Right atrium auricular region (tissue), 2 donors: ENCODE results near the gene CCT5. TPM values are rescaled to one million over a fixed set of nuclear protein-coding genes. Genes with fewer than 3 reads are reported as not detected.

Experiments used
- DNase-seq: peaks from one replicate; pipeline ENCODE4 v3.0.0-alpha.2; 2019; ENCODE audit warnings: low spot score
- H3K27ac ChIP-seq, 2 donors: fragments of 200-600 bp; sonication (generic); 1 replicate in 1 of 2; 2 replicates in 1 of 2; pipeline ENCODE4 v1.5.1; 2016 to 2019
- H3K27me3 ChIP-seq, 2 donors: fragments of 200-600 bp; sonication (generic); one replicate each; pipeline versions ENCODE4 v1.5.1 to v1.6.0; 2017 to 2019
- H3K36me3 ChIP-seq: fragments of 200-600 bp; sonication (generic); one replicate; pipeline ENCODE4 v1.5.1; 2016
- H3K4me1 ChIP-seq, 2 donors: fragments of 200-600 bp; sonication (generic); one replicate each; pipeline versions ENCODE4 v1.5.1 to v1.6.0; 2017 to 2019
- H3K4me3 ChIP-seq, 2 donors: fragments of 200-600 bp; sonication (generic); 1 replicate in 1 of 2; 2 replicates in 1 of 2; pipeline ENCODE4 v1.5.1; 2017 to 2019; ENCODE audit warnings: mild to moderate bottlenecking in 1 of 2, moderate library complexity in 1 of 2
- H3K9me3 ChIP-seq, 2 donors: fragments of 200-600 bp; sonication (generic); one replicate each; pipeline ENCODE4 v1.5.1; 2019
- total RNA-seq, 2 donors: library from RNA; depleted of rRNA; stranded (reverse); fragments of >200 nt; gene quantifications; one replicate each; pipeline ENCODE4 v1.1.0, GENCODE V29; 2016
- TF ChIP-seq, protein P1 (sequence below), 2 donors: fragments of 200-600 bp; sonication (generic); IDR thresholded peaks; one replicate each; pipeline ENCODE4 v1.5.1; 2019; ENCODE audit warnings: antibody characterized with exemption in 2 of 2

The CCT5 gene
- total RNA-seq, 2 donors from 2014 or later: 88.4 to 140 TPM

DNA sequence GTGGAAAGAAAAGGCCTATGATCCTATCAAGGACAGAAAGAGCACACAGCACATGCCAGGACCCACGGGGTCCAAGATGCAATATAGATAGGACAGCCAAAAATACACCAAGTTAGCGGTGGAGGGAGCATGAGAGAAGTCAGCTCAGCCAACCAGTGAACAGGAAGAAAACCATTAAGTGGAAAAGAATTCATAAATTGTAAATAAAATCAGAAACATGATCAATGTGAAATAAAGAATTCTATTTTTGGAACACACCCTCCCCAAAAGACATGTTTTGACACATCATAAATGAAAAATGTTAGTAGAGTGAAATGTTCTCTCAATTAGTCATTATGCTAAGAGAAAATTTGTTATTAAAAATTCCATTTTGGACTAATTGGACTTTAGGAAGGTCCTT, 36.0 kb upstream of the CCT5 start:
- no peak overlapping the region for H3K4me3 ChIP-seq
- no peak overlapping the region for H3K27ac ChIP-seq
- no peaks in the 10 kb centered on the region for H3K27me3 ChIP-seq
- DNase-seq: no peak
- no peaks in the 10 kb centered on the region for H3K4me1 ChIP-seq
- no peaks in the 10 kb centered on the region for H3K9me3 ChIP-seq
- TF ChIP-seq, protein P1, sequence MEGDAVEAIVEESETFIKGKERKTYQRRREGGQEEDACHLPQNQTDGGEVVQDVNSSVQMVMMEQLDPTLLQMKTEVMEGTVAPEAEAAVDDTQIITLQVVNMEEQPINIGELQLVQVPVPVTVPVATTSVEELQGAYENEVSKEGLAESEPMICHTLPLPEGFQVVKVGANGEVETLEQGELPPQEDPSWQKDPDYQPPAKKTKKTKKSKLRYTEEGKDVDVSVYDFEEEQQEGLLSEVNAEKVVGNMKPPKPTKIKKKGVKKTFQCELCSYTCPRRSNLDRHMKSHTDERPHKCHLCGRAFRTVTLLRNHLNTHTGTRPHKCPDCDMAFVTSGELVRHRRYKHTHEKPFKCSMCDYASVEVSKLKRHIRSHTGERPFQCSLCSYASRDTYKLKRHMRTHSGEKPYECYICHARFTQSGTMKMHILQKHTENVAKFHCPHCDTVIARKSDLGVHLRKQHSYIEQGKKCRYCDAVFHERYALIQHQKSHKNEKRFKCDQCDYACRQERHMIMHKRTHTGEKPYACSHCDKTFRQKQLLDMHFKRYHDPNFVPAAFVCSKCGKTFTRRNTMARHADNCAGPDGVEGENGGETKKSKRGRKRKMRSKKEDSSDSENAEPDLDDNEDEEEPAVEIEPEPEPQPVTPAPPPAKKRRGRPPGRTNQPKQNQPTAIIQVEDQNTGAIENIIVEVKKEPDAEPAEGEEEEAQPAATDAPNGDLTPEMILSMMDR (IDR thresholded peaks at IDR 0.05): no peak
- no peaks in the 10 kb centered on the region for H3K36me3 ChIP-seq

DNA sequence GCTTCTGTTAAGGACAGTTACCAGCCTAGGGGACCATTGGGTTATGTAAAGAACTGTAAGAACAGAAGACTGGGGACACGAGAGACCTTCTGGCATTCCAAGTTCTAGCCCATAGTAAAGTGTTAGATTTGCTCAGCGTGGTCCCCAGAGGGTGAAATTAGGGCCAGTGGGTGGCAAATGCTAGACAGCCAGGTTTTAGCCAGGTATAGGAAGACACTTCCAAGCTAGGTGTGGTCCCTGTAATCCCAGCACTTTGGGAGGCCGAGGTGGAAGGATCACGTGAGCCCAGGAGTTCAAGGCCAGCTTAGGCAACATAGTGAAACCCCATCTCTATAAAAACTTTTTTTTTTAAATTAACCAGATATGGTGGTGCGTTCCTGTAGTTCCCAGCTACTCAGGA, 34.7 kb upstream of the CCT5 start:
- DNase-seq: no peak

DNA sequence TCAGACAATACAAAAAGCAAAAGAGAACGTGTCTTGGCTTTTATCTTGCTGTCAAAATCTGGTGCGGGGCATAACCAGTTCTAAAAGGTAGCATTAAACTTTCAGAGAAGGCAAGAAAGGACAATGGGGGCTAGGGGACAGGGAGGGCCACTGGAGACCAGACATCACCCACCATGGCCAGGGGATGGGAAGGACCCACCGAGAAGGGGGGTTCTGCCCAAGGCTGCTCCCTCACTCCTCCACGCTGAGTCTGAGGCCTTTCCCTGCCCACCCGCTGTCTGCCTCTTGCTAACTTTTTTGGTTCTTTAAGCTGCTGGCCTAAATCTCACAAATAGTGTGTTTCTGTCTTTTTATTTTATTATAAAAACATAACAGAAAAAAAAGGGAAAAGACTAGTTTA, 34.0 kb upstream of the CCT5 start:
- H3K9me3 ChIP-seq: no peaks in the 10 kb centered on the region
- H3K36me3 ChIP-seq: no peaks in the 10 kb centered on the region
- TF ChIP-seq, protein P1 (IDR thresholded peaks at IDR 0.05): no peak
- DNase-seq: no peak
- H3K27me3 ChIP-seq: no peaks in the 10 kb centered on the region
- no peak overlapping the region for H3K4me3 ChIP-seq
- H3K4me1 ChIP-seq: no peaks in the 10 kb centered on the region
- H3K27ac ChIP-seq: no peak overlapping the region

More for the DNA sequence above, 34.7 kb upstream of the CCT5 start:
- no peaks in the 10 kb centered on the region for H3K27me3 ChIP-seq
- H3K9me3 ChIP-seq: no peaks in the 10 kb centered on the region
- TF ChIP-seq, protein P1 (IDR thresholded peaks at IDR 0.05): no peak
- H3K4me3 ChIP-seq: no peak overlapping the region
- H3K36me3 ChIP-seq: no peaks in the 10 kb centered on the region
- H3K4me1 ChIP-seq: no peaks in the 10 kb centered on the region
- H3K27ac ChIP-seq: no peak overlapping the region

DNA sequence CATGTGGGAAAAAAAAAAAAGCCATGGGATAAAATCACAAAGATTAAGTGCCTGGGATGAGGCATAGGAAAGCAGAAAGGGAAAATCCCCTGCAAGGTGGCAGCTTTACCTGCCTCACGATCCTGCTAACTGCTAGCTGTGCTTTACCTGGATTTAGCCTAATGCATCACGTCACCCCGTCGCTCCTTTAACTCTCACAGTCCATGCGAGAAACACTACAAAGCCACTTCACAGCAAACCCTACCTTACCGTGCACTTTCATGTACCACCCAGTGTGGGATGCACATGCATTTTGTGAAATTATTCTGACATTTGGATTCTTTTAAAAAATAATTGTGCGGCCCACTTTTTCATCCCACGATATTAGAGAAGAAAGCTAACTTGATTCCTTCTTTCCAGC, 31.4 kb upstream of the CCT5 start:
- no peak overlapping the region for H3K27ac ChIP-seq
- DNase-seq: no peak

GRCh38 chr5:10219068-10219467, 31.0 kb upstream of the CCT5 start:
- H3K27me3 ChIP-seq: no peaks in the 10 kb centered on the region
- no peak for DNase-seq

More for the DNA sequence above, 31.4 kb upstream of the CCT5 start:
- TF ChIP-seq, protein P1 (IDR thresholded peaks at IDR 0.05): no peak
- H3K4me3 ChIP-seq: no peak overlapping the region
- no peaks in the 10 kb centered on the region for H3K9me3 ChIP-seq
- H3K4me1 ChIP-seq: no peaks in the 10 kb centered on the region
- no peaks in the 10 kb centered on the region for H3K36me3 ChIP-seq
- no peaks in the 10 kb centered on the region for H3K27me3 ChIP-seq

GRCh38 chr5:10220248-10220647, 29.8 kb upstream of the CCT5 start:
- TF ChIP-seq, protein P1 (IDR thresholded peaks at IDR 0.05): no peak
- Histone ChIP-seq H3K27ac (no peak overlapping the region), H3K9me3 (no peaks in the 10 kb centered on the region), H3K36me3 (no peaks in the 10 kb centered on the region), H3K4me3 (no peak overlapping the region), H3K4me1 (no peaks in the 10 kb centered on the region), H3K27me3 (no peaks in the 10 kb centered on the region)
- no peak for DNase-seq

More at GRCh38 chr5:10219068-10219467, 31.0 kb upstream of the CCT5 start:
- Histone ChIP-seq H3K4me1 (no peaks in the 10 kb centered on the region), H3K4me3 (no peak overlapping the region), H3K27ac (no peak overlapping the region), H3K9me3 (no peaks in the 10 kb centered on the region), H3K36me3 (no peaks in the 10 kb centered on the region)
- TF ChIP-seq, protein P1 (IDR thresholded peaks at IDR 0.05): no peak
